NOMO-1 treated with DMSO at 0.1 percent for 48 hours (cell line): Measurements from ENCODE around the gene ERFL.
"Not testable (repeated sequence)": the region's sequence is repeated elsewhere in the genome, so short reads cannot be mapped to it uniquely, and the experiment has no call there.

Experiments used
- DNase-seq: peaks from one replicate; lab custom pipeline; 2025; ENCODE audit not compliant: unreplicated experiment; lab: John Stamatoyannopoulos, UW

Gene ERFL

DNA sequence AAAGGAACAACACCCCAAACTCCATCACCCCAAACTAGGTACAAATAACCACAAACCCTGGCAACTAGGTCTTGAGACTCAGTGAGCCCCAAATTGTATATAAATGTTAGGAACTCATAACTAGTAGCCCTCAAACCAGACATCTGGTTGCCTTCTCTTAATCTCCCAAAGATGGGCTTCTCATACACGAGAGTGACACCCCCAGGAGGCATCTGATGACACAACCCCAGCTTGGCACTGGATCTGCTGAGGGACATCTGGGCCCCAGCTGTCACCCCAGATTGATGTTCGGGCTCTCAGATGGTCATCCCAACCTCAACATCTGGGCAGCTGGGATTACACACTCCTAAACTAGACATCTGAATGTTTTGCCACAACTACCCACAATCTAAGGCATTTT, 16.1 kb upstream of the ERFL start:
- DNase-seq, result no peak

DNA sequence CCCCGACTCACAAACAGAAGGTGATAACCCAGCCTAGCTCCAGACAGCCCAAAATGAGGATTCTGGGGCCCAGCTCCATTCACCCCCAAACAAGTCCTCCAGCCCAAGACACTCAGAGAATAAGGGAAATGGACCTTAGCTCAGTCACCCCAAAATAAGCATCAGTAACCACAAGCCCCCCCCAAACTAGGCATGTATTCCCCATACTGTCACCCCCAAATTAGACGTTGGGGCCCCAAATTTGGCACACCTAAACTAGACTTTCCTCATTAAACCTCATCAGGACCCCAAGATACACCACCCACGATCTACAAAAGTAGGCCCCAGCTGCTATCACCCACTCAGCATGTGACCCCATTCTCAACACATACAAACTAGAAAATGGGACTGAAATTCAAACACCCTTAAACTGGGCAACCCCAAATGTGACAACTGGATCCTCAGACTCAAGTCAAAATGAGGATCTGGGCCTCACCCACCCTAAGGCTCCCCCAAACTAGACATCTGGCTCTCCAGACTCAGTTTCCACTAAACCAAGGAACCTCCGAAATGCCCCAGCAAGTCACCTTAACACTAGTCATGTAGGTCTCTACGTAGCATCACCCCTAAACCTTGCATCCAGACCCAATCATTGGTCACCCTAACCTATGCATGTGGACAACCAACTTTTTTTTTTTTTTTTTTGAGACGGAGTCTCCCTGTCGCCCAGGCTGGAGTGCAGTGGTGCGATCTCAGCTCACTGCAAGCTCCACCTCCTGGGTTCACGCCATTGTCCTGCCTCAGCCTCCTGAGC, 13.4 kb upstream of the ERFL start:
- no peak for DNase-seq

DNA sequence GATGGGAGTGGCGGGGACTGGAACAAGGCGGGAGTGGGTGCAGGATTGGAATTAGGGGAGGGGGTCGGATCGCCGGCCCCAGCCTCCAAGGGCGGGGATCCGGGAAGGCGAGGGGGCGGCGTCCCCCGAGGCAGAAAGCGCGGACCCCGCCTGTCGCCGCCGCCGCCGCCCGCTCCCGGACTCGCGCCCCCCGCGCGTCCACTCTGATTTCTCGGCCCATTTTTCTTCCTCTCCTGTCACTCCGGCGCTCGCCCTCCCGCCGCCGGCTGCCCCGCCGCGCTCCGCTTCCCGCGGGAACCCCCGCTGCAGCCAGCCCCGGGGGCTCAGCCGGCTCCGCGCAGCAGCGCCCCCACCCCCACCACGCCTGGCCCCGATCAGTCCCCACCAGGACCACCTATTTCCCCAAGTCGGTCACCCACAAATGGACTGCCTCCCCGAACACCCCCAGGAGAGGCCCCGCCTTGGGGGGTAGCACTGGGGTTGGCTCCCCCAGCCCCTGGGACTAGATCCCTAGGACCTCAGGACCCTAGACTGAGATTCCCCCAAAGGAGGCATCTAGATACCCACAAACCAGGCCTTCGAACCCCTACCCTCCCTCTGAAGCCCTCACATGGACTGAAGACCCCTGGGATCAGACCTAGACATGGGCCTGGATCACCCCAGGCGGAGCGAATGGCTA, 12.6 kb upstream of the ERFL start:
- DNase-seq, result no peak

DNA sequence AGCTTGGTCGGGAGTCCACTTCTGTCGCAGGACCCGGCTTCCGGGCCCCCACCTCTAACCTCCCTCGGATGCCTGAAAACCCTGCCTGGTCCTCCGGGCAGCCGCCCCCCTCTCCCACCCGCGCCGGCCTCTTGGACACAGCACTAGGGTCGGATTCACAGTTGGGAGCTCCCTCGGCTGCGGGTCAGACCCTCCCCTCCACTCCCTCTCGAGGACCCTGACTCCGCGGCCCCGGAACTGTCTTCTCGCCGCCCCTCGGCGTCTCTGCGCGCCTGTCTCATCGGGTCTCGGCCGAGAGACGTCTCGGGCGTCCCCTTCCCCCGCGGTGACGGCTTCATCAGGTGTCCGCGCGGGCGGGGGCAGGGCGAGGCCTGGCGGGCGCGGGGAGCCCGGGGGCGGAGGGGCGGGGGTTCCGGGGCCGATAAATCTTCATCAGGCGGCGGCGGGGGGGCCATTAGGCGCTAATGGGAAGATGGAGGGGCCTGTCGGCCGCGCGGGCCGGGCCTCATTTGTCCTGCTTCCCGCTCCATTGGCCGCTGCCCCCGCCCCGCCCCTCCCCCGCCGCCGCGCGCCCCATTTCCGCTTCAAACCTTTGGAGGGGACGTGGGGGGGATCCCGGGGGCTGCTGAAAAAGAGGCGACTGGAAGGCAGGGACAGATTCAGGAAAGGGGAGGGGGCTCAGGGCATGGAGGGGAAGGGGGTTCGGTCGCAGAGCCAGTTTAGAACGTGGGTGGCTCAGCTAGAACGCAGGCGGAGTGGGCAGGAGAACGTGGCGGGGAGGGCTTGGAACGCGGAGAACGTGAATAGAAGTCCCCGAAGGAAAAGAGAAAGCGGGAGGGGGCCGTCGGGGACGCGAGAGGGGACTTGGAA, 11.8 kb upstream of the ERFL start:
- DNase-seq, result peak; percentile 24

DNA sequence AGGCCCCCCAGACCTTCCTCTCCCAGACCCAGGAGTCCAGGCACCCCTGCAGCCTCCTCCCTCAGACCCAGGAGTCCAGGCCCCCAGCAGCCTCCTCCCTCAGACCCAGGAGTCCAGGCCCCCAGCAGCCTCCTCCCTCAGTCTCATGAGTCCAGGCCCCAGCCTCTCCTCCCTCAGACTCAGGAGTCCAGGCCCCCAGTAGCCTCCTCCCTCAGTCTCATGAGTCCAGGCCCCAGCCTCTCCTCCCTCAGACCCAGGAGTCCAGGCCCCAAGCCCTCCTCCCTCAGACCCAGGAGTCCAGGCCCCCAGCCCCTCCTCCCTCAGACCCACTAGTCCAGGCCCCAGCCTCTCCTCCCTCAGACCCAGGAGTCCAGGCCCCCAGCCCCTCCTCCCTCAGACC, 11.0 kb upstream of the ERFL start:
- not testable (repeated sequence) for DNase-seq

DNA sequence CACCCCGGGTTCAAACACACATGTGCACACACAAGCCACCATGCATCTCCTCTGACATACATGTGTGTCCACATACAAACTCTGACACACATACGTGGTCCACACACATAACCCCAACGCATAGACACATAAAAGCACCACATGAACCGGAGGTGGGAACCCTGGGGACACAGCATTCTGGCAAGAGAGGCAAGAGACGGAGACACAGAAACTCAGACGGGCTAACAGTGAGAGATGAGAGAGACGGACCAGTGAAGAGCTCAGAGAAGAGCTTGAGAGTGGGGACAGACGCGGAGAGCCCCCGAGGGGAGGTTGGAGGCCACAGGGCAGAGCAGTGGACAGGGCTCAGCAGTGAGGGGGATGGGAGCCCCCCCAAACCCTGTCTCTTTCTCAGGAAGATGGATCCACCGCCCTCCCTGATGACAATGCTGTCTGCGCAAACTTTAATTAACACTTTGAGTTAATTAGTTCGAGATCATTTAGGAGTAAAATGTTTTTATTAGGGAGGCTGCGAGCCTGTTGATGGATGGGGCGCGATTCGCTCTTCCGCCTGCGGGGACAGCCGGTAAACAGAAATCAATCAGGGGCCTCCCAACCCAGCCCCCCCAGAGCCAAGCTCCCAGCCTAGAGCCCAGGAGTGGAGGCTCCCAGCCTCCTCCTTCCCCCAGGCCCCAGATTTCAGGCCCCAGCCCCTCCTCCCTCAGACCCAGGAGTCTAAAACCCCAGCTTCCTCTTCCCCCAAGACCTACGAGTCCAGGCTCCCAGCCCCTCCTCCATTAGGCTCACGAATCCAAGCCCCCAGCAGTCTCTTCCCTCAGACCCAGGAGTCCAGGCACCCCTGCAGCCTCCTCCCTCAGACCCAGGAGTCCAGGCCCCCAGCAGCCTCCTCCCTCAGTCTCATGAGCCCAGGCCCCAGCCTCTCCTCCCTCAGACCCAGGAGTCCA, 9.5 kb upstream of the ERFL start:
- DNase-seq, result peak; percentile 36

DNA sequence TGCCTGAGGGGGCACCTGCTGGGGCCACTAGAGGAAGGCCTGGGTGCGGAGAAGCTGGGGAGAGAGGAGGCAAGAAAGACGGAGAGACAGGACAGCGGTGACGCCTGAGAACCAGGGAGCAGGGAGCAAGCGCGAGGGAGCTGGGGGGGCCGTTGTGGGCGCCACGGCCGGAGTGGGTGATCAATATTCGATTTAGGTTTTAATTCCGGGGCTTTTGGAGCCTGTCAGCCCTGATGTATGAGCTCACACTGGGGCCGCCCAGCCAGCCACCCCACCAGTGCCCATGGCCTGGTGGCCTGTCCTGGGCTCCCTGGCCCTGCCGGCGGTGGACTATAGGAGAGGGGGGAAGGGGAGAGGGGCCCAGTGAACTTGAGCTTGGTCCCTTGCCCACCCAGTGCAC, 8.7 kb upstream of the ERFL start:
- DNase-seq, result no peak

DNA sequence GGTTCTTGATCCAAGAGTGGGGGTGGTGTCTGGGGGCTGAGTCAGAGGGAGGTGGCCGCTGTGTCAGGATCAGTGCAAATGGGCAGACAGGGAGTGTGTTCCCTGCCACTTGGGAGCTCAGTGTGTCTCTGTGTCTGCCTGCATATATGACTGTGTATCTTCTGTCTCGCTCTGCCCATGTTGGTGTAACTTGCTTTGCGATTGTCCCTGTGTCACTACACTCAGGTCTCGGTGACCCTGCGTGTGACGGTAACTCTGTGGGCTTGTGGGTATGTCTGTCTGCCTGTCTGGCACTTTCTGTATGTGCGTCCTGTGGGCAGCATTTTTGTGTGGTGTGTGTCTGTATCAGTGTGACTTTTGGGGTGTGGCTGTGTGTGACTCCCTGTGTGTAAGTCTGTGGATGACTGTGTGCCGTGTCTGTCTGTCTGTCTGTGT, 8.2 kb upstream of the ERFL start:
- no peak for DNase-seq

DNA sequence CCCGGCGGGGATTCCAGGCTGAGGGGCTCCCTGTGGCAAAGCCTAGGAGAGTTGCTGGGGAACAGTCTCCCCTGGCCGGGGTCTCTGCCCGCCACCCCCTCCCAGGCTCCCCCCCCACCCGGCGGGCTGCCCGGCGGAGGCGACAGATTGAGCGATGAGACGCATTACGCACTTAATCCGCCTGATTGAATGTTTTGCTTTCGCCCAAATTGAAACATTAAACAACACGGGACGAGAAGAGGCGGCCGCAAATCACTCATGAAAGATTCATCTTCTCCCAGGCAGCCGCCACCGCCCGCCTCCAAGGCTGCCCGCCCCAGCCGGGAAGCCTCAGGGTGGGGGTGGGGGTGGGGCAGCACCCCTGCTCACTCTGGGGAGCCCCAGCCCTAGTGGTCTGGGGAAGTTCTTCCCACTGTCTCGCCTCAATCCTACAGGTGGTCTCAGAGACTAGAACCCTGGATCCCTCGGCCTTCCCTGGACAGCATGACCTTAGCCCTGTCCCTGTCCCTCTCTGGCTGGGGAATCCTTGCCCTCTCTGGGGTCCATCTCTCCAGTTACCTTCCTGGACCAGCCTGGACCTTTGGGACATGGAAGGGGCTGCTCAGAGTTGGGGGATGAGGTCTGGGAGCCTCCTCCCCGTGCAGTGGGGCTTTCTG, 7.6 kb upstream of the ERFL start:
- no peak for DNase-seq

DNA sequence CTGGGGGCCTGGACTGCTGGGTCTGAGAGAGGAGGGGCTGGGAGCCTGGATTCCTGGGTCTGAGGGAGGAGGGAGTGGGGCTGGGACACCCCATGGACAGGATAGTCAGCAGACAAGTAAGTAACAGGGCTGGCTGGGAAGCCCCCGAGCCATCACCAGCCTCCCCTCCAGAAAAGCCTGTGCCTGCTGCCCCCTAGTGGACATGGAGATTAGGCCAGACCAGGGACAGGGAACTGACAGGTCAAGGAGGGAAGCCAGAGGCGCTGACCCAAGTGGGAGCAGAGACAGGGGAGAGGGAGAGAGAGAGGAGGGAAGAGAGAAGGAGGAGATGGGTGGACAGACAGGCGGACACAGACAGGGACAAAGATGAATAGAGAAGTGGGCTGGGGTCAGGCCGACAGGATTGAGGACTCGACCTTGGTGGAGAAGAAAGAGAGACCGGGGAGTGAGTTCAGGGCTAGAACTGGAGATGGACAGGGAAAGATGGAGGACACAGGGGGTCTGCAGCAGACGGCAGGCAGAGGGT, 6.7 kb upstream of the ERFL start:
- DNase-seq, result peak; percentile 46

DNA sequence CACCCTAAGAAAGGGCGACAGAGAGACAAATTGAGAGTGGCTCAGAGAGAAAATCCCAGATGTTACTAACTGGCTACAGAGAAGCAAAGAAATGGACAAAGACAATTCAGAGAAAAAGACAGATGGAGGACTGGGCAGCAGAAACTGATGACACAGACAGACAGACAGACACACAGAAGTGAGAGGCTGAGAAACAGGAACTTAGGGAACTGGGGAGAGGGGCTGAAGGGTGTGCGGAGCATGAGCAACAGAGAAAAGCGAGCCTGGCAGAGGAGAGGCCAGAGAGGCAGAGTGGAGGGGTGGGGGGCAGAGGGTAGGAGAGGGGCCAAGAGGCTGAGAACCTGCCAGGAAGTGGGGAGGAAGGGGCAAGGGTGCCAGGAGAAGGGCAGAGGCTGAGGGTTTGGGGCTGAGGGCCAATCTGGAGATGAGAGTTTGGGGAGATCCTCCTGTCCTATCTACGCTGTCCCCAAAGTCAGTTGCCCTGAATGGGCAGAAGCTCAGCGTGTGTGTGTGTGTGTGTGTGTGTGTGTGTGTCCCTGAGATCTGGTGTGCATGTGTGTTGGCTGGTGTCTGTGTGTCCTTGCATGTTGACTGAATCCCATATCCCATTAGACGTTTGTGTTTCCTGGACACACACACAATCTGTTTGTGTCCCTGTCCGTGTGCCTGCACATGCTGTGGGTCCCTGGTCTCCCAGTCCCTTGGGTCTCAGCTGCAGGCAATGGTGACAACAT, 5.6 kb upstream of the ERFL start:
- DNase-seq, result peak; percentile 31

DNA sequence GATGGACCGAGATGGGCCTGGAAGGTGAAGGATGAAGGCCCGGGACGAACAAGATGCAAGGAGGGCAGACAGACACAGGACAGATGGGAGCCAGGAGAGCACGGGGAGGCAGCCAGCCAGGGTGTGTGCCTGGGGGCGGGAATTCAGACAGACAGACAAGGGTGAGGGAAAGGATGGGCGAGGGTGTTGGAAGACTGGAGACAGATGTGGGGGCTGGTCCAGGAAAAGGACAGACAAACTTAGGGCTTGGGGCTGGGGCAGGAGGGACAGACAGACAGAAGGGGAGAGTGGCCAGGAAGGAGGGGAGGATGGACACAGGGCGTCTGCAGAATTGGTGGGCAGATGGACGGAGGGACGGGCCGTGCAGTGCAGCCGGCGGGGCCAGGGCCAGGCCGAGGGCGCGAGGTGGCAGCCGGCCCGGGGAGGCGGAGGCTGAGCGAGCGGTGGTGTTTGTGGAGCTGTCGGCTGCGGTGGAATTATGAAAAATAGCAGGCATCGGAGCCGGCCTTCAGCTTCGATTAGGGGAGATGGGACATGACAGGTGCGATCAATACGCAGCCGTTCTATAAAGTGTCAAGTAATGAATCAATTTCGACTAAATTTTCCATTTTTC, 4.6 kb upstream of the ERFL start:
- DNase-seq, result no peak

DNA sequence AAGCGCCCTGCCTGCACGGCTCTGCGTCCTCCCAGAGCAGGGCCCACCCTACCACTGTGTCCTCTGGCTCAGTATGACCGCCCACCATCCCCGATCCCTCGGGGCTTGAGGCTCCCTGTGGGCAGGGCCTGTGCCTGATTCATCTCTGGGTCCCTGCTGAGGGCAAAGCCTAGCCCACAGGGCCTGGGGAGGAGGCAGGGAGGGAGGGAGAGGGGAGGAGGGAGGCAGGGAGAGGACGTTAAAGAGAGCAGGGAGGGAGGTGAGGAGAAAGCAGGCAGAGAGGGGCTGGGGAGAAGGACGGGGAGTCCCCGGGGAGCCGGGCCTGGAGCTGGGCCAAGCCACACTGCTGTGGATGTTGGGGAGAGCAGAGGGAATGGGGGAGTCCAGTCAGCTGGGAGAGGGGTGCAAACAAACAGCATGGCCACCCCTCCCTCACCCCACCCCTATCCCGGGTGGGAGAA, 4.0 kb upstream of the ERFL start:
- DNase-seq, result no peak

DNA sequence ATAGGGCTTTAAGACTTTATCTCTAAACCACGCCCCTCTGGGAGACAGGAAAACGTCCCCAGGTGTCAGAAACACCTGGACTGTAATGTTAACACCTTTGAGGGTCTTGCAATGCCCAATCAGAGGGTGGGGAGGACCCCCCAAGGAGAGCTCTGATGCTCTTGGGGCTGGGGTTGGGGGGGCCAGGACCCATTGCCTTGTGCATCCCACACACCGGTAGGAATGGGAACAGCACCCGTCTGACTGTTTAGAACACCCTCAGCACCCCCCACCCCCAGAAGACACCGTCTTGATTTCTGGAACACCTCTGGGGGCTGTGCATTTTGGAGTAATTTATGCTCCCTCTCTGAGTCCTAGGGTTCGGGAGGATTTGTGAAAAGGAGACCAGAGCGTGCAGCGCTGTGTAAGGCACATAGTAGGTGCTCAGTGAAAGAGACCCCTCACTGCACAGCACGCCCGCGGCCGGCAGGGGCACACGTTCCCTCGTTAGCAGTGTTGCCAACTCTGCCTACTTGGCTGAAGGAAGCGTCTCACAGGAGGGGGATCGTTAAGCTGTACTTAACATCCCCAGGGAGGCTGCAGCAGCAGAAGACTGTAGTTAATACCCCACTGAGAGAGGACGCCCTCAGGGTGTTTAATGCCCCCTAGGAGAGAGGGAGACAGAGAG, 2.8 kb upstream of the ERFL start:
- DNase-seq, result no peak

DNA sequence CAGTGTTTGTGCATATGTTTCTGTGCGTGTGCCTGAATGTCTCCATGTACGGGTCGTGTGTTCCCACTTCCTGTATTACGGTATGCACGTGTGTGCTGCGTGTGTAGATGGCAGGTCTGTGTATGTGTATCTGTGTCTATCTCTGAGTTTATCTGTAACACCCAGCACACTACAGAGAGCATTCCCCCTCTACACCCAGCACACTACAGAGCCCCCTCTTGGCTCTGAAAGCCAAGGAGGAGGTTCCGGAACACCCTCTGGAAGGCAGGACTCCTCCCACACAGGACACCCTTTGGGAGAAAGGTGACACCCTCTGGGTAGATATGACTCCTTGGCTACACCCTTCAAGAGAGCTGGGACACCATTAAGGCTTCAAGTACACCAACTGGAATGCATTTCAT, 2.1 kb upstream of the ERFL start:
- DNase-seq, result no peak

DNA sequence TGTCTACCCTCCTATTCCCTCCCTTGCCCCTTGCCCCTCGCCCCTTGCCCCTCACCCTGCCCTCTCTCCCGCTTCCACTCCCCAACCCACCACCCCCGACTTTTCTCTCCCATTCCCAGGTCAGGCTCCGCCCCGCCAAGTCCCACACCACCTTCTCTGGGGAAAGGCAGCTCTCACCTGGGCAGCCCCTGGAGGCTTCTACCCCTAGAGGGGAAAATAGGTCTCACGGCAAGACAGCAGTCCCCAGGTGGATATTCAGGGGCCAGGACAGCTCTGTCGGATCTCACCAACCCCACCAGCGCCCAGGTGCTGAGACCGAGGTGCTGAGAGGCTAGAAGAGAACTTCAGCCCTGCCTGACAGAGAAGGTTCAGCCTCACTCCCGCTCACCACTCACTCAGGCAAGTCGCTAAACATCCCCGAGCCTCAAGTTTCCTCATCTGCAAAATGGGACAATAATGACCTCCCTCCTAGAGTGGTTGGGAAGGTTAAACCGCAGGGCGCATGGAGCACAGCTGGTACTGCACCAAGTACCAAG, 1.4 kb upstream of the ERFL start:
- no peak for DNase-seq

DNA sequence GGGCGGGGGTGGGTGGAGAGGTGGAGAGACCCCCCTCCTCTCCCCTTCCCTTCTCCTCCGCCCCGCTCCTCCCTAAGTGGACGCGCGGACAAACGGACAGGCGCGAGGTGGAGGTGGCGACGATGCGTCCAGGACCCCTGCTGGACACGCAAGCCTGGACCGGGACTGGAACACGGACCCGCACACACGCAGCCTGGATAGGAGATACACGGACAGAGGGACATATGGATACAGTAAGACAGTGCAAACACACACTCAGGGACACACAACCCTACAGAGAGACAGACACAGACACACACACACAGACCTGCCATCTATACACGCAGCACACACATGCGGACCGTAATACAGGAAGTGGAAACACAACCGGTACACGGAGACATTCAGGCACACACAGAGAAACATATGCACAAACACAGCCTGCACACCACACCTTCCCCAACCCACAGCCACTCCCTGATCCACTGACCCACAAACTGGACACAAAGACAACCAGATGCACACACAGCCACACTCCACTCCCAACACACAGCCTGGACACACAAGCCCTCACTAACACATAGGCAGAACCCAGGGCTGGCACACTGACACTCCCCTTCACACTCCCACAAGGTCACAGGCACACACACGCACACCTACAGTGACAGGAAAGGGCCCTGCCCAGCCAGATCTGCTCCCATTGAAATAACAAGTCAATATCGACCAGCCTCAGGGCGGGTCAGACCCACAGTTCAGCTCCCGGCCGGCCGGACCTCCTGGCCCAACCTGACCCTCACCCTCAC, 696 bp upstream of the ERFL start:
- DNase-seq, result peak; percentile 52
